ENCODE results near the gene SH3PXD2B.

- no peak for TF ChIP-seq CTCF (IDR thresholded peaks at IDR 0.05)
- no peak for TF ChIP-seq POLR2A (IDR thresholded peaks at IDR 0.05)
Measured at GRCh38 chr5:172365948-172366608, 88.2 kb downstream of the SH3PXD2B start.
